Dermis microvascular lymphatic vessel endothelial cell (primary cell): ENCODE data around the gene CTNND2. TPM values are rescaled to one million over a fixed set of nuclear protein-coding genes. Genes with fewer than 3 reads are reported as not detected.
"Not testable (repeated sequence)": the region's sequence is repeated elsewhere in the genome, so short reads cannot be mapped to it uniquely, and the experiment has no call there.

ENCODE experiments used
- DNase-seq, 2 donors: peaks; one replicate each; pipeline versions ENCODE4 v3.0.0 to v3.0.0-alpha.2; 2010; ENCODE audit warnings: low read depth in 2 of 2
- total RNA-seq: library from RNA; depleted of rRNA; stranded (reverse); fragments of >200 nt; gene quantifications from 2 replicates; pipeline ENCODE4 v1.2.1, GENCODE V29; 2014

The CTNND2 gene
- total RNA-seq, 1 donor from 2014 or later = not detected

DNA sequence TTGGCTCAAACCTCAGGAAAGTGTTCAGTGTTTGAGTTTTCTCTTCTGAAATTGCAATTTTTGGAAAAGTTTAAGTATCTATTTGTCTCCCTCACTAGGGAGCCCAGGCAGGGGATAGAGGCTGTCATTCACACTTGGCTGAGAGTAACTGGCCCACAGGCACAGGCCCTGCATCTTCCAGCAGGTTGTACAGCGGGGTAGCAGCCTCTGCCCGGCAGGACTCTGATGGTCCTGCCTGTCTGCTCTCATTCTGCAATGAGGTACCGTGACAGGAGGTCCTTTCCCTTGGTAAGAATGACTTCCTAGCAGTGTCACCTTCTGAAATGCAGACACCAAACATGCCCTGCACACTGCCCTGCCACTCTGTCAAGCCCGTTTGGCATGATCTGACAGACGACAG is 860.4 kb downstream of the CTNND2 start:
- DNase-seq = no peak

DNA sequence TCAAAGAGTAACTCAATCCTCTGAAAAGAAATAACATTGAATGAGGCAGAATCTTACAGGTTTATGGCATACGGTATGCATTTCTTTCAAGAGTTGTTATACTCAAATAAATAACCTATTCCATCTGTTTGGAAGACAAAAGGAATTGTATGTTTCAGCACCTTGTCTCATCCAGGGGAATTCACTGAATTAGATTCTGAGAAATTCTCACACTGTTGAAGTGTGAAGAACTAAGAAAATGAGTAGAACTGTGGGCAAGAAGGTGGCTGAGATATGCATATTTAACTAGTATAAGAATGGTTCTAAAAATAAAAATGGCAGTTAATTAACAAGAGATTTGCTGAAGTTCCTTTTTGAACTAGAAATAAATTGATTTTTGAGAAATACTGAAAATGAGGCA is 863.9 kb downstream of the CTNND2 start:
- no peak for DNase-seq

DNA sequence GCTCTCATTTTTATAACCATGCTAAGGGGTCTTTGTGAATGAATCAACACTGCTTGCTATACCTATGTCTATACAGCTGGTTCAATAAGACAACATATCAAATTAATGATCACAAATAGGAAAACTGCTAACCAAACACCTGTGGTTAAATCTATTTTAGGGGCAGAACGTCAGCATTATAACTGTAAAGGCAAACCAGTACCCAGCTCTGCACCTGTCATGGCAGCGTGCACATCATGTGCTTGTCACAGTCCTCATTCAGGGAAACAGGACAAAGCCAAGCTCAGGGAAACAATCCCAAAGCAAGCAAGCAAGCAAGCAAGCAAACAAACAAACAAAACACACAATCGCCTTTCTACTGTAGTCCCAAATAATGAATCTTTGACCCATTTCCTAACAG is 865.5 kb downstream of the CTNND2 start:
- DNase-seq = no peak

DNA sequence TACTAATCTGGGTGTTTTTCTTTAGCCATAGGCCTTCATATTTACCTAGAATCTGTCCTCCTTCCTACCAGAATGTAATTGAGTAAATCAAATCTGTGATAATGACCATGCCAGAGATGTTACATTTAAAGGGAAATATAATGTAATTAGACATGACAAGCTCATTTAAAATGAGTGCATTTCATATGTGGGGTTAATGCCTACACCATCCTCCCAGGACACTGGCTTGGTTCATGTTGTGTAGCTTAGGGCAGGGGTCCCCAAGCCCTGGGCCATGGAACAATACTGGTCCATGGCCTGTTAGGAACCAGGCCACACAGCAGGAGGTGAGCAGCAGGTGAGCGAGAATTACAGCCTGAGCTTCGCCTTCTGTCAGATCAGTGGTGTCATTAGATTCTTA is 866.3 kb downstream of the CTNND2 start:
- DNase-seq = no peak

DNA sequence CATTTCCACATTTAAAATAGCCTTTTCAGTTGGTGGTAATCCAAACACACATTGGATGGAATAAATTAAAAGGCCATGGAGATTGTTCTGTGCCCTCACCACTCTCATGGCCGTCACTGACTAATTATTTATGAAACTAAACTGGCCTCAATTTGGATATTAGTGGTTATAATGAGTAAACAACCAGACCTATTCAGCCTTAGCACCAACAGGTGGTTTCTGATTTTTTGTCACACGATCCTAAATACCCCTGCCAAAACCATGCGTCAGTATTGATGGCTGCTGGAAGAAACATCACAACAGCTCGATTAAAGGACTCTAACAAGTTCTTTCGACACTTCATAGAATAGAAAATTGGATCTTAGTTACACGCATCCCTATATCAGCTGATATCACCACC is 867.2 kb downstream of the CTNND2 start:
- no peak for DNase-seq

DNA sequence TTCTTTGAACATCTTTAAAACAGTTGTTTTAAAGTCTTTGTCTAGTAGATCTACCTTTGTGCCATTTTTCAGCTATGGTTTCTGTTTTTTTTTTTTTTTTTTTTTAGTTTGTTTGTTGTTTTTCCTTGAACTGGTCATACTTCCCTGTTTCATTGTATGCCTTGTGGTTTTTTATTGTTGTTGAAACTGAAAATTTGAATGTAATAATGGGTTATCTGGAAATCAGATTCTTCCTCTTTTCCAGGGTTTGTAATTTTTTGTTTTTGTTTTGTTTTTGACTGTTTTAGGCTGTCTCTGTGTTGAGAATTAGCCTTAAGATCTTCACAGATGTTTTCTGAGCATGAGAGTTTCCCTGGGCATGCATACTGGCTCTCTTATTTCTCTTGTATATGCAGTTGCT is 873.6 kb downstream of the CTNND2 start:
- no peak for DNase-seq

DNA sequence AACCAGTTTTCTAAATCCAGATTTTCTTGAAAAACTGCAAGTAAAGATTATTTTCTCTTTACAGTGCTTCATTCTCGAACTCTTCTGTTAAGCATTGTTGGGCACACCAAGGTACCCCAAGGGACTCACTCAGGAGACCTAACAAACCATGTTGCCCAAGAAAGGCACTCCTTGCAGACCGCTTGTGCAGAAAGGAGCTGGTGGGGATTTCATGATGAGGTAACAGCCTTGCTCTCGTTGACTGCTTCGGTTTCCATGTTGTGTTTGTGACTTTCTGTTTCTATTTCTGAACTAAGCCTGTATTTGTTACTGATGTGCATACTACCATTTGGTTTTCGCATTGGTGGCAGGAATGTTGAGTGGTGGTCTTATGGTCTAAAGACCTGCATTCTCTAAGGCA is 876.6 kb downstream of the CTNND2 start:
- no peak for DNase-seq

DNA sequence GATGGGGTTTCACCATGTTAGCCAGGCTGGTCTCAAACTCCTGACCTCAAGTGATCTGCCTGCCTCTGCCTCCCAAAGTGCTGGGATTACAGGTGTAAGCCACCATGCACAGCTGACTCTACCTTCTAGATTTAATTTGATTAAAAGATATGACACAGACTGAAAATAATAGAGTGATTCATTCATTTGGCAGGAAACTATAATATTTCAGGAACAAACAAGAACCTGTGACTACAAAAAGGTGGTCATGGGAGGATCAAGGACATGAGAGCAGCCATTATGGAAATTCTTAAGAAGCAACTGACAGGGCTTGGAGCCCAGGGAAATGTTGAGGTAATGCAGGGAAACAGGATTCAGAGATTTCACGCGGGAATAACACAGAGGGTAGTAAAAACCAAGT is 877.7 kb downstream of the CTNND2 start:
- no peak for DNase-seq

DNA sequence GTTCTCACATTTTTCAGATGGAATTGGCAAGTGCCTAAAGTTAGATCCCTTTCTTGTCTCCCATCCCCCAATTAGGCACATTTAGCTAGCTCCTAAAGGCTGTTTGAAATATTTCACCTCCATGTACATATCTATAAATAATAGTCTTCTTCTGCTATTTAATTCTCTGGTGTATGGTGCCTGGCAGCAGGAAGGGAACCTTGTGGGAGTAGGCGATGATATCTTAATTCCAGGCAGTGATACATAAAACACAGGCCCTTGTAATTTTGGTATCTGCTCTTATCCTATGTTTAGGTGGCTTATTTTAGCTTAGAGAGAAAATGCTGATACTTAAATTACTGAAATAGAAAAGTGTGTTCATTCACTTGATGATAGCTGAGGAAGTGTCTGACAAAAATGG is 880.3 kb downstream of the CTNND2 start:
- no peak for DNase-seq

DNA sequence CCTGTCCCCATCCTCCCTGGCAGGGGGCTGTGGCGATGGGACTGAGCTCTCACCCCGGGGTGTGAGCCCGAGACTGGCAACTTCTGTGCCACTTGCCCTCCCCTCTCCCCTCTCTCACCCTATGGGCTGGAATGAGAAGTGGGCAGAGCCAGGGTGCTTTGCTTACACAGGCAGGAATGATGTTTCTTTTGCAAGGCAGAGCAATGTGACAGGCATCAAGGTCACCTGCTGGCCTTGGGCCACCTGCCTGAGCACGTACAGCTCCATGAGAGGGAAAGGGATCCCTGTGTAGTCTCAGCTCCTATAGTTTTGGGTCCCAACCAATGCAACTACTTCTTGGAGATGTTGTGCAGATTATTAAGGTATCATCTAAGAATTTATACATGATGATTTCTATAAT is 890.5 kb downstream of the CTNND2 start:
- no peak for DNase-seq

DNA sequence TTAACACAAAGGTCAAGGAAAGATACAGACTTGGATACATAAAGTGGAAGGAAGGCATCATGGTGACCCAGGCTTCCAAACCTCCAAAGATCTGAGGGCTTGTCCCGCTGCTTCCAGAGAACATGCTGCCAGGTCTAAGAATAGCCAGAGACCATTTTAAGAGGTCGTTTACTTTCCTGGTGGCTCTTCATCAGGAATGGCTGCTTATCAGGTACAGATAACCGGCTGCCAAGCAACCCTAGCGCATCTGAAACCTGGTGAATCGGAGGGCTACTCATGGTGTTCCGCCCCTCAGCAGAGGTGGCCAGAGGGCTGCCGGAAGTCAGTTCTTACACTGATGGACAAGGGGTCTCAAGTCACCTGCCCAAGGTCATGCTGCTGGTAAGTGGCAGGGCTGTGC is 892.0 kb downstream of the CTNND2 start:
- no peak for DNase-seq

DNA sequence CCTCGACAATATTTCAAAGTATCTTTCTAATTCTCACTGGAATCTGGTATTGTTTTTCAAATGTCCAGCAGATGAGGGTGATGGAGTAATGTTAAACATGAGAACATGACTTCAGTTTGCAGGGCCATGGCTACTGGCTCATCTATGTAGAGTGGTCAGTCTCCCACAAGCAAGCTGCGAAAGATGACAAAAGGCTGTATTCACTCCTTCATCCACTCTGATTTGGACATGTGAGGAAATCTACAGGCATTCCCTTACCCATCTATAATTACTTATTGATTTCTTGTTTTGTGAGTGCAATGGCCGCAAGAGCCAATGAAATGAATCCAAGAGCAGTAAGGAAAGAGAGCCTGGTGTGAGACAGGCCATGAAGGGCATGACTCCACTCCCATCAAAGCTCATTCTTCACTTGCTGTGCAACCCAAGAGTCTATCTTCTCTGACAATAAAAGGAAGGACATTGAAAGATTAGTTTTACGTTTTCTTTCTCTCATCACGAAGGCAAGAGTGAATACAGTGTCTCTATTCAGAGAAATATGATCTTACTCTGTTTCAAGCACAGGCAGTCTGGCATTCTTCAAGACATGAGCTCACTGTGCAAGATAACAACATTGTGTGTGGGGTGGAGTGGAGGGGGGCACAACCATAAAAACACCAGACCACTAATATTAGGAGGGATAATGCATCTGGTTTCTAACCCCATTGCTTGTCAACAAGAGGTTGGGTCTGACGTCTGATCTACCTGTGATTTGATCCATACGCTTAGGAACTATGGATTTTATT is 893.6 kb downstream of the CTNND2 start:
- DNase-seq = no peak

DNA sequence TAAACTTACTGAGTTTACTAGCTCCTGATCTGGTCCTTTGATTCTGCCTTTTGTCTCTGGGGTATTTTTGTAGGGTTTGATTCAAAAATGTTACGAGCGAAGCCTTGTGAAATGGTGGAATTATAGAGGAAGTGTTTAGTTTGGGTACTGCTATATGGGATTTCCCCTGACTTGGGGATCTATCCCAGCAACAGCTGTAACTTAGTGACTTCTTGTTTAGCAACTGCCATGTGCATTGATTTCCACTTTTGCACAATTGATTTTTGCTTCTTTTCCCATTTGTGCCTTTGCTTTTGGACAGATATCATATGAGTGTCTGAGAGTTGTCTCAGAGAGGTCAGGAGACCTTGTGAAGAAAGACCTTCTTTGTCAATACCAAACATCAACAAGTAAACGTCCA is 894.7 kb downstream of the CTNND2 start:
- no peak for DNase-seq

DNA sequence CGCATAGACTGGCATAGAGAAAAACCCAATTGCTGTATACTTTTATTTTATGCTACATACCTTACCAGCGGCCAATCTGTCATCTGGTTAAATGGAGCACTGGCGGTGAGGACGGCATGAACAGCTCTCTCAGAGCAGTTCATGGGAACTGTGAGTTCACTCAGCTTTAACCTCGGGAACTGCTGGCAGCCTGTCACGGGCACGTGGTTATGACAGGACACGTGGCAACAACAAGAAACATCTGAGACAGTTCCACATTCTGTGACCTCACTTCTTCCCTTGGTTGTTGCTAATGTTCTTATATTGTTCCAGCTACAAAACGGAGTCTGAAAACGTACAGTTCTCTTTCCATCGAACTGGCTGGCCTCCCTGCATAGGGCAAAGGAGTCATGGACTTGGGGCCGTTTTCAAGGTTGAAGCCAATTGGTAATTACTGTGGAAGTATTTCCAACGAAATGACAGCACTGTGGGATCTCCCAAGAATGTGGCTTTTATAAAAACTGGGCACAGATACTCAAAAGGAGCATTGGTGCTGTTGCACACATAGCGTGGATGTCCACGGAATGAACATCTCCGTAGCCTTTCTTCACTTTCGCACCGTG is 896.9 kb downstream of the CTNND2 start:
- no peak for DNase-seq

DNA sequence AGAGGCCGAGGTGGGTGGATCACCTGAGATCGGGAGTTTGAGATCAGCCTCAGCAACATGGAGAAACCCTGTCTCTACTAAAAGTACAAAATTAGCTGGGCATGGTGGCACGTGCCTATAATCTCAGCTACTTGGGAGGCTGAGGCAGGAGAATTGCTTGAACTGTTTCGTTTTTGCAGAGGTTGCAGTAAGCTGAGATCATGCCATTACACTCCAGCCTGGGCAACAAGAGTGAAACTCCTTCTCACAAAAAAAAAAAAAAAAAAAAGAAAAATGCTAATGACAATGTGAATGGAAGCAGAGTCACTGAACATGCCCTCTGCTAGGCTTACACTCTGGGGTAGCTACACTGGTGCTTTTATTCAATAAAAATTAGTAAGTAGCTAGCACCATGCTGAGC is 899.7 kb downstream of the CTNND2 start:
- DNase-seq = not testable (repeated sequence)

DNA sequence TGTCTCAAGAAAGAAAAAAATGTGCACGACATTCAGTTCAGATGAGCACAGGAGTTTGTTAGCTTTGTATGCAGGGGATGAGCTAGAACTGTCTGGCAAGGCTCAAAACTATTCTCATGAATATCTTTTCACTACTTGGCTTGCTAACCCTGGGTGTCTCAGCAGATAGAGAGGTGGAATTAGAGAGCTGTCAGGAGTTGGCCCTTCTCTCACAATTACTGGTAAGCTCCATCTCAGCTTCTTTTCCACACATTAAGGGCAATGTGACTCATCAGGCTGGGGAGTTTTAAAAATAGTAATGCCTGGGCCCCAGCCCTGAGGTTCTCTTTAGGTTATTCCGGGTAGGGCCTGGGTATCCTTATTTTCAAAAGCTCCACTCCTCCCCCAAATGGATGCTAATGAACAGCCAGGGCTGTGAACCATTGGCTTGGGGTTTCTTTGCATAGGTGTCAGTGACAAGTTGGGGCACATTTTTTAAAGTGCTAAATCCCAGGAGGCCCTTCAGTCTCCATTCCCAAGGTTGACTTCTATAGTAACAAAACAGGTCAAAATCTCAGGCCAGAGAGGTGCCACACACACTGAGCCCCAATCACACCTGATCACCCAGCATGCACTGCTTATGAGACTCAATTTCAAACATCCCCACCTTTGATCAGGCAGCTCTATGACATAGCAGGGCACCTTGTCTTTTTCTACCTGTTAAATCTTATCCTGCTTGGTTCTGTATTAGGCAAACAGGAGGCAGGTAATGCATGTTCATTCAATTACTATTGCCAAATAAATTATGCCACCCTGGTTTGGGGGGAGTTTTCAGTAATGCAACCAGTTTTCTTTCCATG is 903.5 kb downstream of the CTNND2 start:
- no peak for DNase-seq

DNA sequence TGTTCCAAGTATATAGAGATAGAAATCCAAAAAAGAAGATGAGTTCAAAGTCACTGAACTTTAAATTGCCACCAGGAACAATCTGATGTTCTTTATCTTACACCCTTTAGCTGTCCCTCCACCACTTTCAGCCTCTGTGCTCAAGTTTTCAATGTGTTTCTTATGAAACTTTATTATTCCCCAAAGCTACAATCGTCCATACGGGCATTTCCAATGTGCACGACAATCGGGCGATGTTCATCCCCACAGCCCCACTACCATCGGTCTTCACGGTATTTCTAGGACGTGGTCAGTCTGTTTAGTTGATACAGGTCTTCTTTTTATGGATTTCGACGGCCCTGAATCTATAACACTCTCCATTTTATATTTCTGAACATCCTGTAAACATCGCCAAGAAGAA is 904.5 kb downstream of the CTNND2 start:
- no peak for DNase-seq

DNA sequence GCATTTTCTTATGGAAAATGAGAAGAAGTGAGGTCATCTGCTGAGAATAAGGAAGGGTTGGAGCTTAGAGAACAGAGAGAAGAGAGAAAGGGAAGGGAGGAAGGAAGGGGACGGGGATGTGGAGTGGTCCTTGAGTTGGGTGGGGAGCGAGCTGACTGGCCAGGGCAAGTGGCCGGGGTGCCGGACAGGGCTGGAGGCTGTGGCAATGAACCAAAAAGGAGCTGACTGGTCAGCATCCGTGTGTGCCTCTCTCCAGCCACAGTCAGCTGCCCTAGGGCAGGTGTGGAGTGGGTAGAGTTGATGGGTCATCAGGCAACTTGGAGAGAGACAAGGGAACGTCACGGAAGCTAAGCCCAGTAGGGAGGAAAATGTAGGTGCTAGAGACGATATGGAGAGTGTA is 908.4 kb downstream of the CTNND2 start:
- DNase-seq = no peak

DNA sequence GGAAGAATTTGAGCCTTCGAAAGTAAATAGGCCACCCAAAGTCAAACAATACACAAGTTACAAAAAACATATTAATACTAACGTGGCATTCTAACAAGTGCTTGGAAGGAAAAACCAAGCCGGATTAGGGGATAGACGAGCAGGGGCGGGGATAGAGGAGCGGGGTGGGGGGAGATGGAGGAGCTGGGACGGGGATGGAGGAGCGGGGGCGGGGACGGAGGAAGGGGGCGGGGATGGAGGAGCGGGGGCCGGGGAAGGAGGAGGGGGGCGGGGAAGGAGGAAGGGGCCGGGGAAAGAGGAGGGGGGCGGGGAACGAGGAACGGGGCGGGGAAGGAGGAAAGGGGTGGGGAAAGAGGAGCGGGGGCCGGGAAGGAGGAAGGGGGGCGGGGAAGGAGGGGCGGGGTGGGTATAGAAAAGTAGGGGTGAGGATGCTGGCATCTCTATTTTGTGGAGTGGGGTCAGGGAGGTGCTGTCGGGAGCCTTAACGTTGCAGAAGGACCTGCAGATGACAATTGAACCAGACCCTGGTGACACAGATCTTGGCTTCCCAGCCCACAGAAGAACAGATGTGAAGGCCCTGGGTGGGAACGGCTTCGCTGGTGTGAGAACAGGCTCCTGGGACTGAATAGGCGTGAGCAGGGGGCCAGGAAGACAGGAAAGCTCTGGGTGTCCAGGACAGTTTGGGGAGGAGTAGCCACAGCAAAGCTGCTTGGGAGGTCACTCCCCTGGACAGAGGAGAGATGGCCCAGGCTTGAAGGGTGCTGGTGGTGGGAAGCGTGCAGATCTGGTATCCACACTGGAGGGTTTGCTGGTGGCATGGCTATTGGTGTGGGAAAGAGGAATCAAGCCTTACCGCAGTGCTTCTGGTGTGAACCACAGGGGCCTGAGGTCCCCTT is 909.9 kb downstream of the CTNND2 start:
- no peak for DNase-seq

DNA sequence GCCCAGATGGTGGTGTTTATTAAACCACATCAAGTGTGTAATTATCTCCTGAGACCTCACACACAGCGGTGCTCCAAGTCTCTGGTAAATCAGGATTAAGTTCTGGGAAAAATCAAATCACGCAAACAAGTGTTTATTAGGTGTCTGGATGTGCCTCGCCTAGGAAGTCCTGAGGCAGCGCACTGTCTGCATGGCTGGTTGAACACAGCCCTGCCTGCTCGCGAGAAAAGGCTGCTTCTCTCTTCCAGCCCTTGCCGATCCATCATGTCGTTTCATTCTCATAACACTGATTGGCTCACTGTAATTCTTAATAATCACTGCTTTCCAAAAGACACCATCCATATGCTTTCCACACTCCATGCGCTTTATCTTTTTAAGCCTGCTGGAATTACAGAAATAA is 913.6 kb downstream of the CTNND2 start:
- DNase-seq = no peak

DNA sequence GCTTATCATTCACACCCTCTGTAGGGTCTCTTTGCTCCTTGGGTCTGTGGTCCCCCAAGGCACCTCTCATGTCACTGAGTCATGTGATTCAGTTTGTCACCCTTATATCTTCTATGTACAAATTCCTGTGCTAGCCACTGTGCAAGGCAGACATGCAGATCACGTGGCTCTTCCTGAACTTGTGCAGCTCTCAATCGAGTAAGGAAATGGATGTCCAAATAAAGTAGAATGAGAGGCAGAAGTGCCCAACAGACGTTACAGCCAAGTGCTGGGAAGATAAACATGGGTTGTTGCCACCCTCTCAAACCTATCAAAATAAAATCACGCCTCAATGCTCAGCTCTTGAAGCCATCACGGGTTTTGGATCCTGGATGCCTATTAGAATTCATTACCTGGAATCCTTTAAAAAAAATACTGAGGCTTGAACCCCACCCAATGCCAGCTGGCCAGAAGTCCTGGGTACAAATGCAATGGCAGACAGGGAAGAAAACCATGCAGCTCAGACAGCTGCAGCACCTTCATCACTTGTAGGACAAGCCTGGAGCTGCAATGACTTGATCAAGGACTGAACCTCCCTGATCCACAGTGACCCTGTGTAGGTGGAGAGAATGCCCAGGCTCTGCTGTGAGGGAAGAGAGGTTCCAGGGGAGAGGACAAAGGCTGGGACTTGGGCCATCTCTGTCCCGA is 914.5 kb downstream of the CTNND2 start:
- no peak for DNase-seq
